Activated CD4-positive, alpha-beta T cell treated with anti-CD3 and anti-CD28 coated beads, Interleukin-10, Interleukin-2, amounts not matched to agents 100 ng/mL and 50 ng/mL, durations not matched to agents 16 hours and 8 hours (primary cell): ENCODE data around the gene TMEM131.
A peak's percentile ranks its signal among the peaks of the same experiment; 100 is the strongest.

Experiments used
- DNase-seq: peaks from one replicate; pipeline ENCODE4 v3.0.0-alpha.2; 2020

TMEM131 gene

DNA sequence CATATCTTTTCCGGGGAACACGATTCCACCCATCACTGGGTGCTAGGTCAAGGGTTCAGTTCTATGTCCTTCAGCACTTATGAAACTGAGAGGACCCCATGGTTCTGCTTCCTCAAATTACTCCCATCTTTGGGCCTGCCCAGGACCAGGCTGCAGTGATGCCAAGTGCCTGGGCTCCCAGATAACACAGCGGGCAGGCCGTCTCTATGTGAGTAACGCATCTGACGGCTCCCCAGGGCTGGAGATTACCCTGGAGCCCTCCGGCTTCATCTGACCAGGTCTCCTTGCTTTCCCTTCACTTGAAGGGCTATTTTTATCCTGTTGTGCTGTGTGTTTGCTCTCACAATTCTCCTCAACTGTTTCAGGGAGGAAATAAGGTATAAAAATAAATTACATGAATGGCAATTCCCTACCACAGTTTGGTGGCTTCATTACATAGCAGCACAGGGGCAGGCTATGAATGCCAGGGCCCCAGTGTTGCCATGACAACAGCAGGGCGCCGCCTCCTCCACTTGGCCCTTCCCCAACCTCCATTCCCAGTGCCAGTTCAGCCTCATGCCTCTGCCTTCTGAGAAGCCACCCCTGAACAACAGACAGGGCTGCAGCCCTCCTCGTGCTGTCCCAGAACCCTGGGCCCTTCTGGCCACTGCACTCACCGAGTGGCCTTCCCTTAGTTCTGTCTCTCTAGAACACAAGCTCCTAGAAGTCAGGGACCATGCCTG lies 25.4 kb upstream of the TMEM131 start:
- no peak for DNase-seq

DNA sequence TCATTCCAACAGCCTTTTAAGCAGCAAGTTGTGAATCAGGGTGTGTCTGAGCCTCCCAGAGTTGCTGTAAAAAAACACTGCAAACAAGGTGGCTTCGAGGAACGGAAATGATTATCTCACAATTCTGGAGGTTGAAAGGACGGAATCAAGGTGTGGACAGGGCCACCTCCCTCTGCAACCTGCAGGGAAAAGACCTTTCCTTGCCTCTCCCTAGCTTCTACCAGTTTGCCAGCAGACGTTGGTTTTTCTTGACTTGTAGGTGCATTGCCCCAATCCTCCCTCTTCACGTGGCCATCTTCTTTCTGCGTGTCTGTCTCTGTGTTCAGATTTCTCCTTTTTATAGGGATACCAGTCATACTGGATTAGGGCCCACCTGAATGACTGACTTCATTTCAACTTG lies 24.8 kb upstream of the TMEM131 start:
- no peak for DNase-seq

DNA sequence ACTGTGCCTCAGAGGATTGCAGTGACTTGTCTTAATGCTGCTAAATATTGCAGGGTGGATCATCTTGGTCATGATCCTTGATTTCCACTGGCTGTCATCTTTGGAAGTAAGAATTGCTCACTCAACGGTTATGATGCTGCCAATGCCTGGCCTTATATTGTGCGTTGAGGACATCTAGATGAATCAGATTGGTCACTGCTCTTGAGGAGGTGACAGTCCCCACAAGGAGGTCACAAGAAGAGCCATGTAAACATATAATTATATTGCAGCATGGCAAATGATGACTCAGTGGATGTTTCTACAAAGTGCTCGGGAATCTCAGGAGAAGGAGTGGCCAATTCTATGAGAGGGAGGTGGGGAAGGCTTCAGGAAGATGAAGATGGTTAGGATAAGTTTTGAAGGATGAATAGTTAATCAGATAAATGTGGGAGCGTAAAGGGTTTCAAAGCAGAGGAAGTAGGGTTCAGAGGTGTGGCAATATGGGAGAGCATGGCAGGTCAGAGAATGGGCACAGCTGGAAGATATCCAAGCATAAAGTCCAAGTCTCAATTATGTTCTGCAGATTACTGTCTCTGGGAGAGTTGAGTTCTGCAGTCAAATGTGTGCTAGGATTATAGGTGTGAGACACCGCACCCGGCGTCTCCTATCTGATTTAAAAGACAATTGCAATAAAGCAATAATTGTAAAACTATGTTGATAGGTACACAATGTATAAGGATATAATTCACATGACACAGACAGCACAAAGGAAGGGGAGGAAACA lies 21.3 kb upstream of the TMEM131 start:
- DNase-seq = no peak

GRCh38 chr2:98015671-98016070 lies 19.9 kb upstream of the TMEM131 start:
- no peak for DNase-seq

GRCh38 chr2:98014379-98014778 lies 18.6 kb upstream of the TMEM131 start:
- no peak for DNase-seq

DNA sequence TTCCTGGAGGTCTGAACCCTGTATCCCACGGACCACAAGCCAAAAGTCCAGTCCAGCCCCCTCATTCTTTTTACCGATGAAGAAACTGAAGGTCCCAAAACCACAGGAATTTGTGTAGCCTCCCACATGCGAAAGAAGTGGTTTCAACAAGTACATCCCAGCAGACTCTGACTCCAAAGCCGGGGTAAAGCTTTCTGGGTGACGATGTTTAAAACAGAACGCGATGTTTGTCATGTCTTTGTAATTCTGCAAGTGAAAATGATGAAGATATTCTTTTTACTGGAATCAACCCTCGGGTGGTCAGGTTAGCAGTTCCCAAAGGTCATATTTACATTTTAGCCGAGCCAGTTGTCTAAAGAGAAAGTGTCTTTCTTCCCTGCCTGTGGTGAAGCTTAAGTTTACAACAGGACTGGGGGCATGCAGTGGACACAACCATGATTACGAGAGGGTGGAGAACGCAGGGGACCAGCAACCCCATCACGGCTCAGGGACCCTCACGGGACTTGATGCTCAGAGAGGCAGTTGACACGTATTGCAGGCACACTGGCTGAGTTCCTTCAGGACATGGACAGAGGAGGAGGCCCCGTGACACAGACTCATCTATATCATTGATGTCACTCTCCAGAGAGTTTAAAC lies 17.8 kb upstream of the TMEM131 start:
- DNase-seq = peak; percentile 57

DNA sequence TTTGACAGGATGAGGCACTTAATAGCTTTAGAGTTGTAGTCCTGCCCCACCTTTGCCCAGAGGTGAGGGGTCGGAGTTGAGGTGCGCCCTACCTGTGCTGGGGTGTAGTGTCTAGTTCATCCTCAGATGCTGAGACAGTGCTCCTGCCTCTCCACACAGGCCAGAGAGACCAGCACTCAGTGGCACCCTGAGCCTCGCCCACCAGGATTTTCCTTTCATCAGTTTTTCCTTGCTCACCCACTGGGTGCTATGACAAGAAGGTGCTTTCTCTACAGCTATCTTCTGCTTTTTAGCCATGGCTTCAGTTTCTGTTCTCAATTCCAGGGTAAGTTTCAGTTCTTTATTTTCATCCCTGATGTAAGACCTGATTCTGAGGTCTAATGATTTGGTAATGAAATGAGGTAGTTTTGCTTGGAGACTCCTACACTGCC lies 16.8 kb upstream of the TMEM131 start:
- peak; percentile 45 for DNase-seq

- no peak for DNase-seq
Measured at GRCh38 chr2:98009887-98010760, 14.4 kb upstream of the TMEM131 start.

DNA sequence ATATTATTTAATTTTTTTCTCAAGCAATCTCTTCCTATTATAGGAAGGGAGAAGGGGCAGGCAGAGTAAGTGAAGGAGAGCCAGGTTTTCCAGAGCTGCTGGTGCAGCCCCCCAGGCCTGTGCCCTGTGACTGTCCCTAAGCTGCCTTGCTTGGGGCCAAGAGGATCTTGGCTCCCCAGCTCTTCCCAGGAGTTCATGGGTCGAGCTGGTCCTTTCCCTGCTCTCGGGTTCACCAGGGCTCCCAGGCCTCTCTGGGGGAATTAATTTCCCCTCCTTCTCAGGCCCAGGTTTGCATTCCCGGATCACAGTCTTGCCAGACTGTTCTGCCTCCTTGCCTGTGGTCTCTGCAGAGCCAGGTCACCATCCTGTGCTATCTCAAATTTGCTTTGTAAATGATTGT lies 12.7 kb upstream of the TMEM131 start:
- DNase-seq = no peak

DNA sequence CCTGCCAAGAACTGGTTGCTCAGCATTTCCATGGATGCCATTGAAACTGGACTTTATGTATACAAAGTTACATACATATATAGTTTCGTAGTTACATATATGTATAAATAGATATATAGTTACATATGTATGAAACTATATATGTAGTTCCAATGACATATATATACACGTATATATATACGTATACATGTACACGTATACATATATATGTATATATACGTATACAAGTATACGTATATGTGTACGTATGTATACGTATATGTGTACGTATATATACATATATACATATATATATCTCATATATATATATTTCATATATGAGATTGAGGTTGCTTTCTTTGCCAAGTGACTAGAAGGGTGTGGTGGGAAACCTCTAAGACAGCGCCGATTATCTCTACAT lies 10.6 kb upstream of the TMEM131 start:
- no peak for DNase-seq

- DNase-seq = no peak
Measured at GRCh38 chr2:98004613-98005012, 8.9 kb upstream of the TMEM131 start.

DNA sequence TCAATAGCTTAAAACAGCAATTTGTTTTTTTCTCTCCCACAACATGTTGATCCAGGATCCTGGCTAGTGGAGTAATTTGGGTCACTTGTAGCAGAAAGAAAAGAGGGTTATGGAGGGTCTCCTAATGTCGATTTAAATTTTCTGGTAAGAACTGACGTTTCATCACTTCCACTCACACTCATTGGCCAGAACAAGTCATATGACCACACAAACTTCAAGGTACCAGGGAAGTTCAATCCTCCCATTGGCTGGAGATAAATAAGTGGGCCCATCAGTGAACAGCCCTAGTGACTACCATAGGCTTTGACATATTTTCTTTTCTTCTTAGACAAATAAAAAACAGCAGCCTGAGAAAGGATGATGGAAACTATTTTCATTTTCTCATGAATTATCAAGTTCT lies 8.3 kb upstream of the TMEM131 start:
- no peak for DNase-seq

DNA sequence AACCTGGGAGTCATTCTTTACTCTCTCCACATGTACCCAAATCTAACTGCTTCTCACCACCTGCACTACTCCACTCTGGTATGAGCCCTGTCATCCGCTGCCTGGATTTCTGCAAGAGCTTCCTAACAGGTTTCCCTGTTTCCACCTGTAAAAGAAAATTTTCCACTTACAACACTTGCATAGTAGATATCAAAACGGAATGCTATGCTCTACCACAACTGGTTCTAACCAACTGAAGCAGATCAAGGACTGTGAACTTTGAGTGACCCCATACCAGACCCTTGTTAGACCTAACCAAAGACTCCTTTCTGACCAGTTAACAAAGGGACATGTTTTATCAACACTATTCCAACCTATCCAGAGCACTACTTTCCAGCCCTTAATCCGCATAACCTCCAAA lies 3.8 kb upstream of the TMEM131 start:
- DNase-seq = no peak

- no peak for DNase-seq
Measured at GRCh38 chr2:97998431-97999005, 2.8 kb upstream of the TMEM131 start.

DNA sequence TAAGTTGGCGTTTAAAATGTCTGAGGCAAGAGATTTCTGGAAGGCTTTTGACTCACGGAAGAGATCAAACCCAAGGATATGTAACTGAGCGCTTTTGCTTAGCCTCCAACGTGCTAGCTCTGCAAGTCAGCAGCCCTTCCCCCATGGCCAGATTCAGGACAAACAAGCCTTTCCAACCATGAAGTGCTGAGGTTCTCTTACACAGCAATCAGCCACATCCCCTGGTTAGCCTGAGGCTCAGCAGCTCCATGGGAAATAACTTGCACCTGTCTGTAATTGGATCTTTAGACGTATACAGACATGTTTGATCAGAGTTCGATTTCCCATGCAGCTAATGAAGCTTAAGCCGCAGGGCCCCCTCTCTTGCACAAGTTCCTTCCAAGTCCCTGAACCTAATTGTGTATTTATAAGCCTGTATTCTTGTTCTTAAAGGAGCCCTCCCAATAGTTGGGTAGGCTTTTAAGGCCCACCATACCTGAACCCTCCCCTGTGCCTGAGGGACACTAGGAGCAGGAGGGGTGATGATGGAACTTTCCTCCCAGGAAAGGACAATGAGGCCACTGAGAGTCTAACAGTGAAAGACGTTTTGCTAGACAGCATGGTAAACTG lies 2.1 kb upstream of the TMEM131 start:
- no peak for DNase-seq

DNA sequence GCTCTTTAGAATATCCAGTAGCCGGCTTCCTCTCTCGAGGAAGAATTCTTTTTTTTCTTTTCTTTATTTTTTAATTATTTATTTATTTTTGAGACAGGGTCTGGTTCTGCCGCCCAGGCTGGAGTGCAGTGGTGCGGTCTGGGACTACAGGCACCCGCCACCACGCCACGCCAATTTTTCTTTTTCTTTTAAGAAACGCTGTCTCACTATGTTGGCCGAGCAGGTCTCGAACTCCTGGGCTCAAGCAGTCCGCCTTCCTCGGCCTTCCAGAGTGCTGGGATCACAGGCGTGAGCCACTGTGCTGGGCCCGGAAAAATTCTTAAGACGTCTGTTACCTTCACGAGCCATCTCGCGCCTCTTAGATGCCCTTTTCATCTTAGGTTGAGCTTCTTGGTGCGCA lies 931 bp upstream of the TMEM131 start:
- DNase-seq = no peak

DNA sequence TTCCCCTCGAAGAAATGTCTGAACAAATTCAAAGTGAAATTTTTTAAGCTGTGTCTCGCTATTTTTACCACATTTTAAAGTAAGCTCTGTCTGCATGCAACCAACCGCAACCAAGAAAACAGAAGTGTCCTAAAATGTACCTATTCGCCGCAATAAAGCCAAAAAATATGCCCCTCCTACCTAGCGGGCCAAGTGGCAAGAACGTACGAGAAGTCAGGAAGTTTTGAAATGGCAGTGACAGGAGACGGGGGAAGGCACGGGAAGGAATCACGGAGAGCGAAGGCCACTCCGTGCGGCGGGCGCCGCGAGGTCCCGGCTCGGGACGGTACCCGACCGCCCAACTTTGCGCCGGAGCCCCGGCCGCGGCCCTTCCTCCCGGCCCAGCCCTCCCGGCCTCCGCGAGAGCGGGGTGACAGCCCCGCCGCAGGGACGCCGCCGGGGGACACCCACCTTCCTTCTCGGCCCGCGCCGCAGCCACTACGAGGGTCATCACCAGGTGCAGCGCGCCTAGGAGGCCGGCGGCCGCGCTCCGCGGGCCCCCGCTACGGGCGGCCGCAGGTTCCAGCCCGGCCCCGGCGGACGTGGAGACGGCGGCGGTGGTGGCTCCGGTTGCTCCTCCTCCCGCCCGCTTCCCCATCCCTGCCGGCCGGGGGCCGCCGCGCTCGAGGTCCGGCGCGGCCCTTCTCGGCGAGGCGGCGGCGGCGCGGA lies 568 bp downstream of the TMEM131 start:
- peak; percentile 66 for DNase-seq

DNA sequence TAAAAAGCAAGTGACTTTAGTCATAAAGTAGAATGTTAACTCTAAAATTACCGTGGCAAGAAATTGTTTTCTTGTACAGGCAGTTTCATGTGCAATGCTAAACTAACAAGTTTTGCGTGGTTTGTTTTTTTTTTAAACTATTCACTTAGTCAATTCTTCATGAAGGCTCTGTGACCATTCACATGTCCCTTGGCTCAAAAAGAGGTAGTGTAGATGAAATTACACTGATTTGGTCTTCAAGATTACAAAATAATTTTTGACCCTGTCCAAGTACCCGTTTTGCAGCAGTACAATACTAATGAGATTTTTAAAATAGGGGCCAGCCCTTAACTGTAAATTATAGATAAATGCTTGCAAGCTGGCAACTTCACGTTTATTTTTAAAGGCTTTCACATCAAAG lies 1.3 kb downstream of the TMEM131 start:
- DNase-seq = no peak

- no peak for DNase-seq
Measured at GRCh38 chr2:97993926-97994325, 1.8 kb downstream of the TMEM131 start.

DNA sequence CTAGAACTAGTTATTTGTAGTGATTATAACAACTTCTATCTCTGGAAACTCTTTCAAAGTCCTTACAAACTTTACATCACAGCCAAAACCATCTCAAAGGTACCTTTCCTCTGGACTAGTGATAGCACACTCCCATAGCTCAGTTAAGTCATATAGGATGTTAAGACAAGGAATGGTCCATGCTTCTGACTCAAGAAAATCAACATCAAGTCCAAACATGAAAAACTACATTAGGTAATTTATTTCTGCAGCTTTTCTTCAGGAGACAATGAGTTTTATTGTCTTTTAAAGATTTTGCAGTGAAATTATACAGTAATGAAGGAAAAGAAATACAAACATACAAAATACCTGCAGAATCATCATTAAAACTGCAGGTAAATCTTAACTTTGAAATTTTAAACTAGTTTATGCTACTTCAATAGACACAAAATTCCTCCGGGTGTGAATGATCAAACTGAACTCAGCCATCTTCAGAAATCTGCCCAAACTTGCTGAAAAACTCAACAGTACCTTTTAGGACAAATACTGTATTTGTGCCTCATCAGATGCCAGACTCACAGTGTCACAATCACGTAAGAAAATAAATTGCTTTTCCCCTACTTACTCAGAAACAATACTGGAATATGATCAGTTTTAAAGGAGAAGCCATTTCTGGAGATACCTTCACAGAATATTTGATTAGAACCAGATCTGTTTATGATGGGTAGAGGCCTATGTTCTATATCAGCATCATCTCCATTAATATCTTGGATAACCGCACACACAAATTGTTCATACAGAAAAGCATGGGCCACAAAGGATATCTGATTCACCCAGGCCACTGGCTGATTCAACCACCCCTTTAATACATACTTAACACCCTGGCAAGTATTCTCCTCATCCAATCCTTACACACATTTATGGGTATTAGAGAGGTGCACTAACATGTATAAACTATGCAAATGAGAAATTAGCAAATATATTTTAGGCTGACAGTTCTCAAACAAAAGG lies 2.6 kb downstream of the TMEM131 start:
- no peak for DNase-seq
